GM23338 (cell line): ENCODE measurements around the gene GASK1B. TPM values are rescaled to one million over a fixed set of nuclear protein-coding genes. Genes with fewer than 3 reads are reported as not detected.

Experiments
- ATAC-seq: fragments of 200-7000 bp; cut with Tn5 transposase; 3 replicates; pipeline ENCODE4 v1.9.1; 2020
- DNase-seq: peaks from one replicate; pipeline ENCODE4 v3.0.0-alpha.2; 2015; ENCODE audit warnings: low spot score
- H2AFZ ChIP-seq: fragments of 200-600 bp; sonication (generic); 2 replicates; pipeline ENCODE4 v1.8.0; 2016; ENCODE audit warnings: antibody characterized with exemption, mild to moderate bottlenecking, moderate library complexity
- H3F3A ChIP-seq: fragments of 200-600 bp; sonication (generic); replicated peaks from 2 replicates; pipeline ENCODE4 v1.8.0; 2017; ENCODE audit warnings: antibody characterized with exemption, mixed run types, low read depth
- H3K27ac ChIP-seq: fragments of 200-600 bp; sonication (generic); 2 replicates; pipeline ENCODE4 v1.6.1; 2016; ENCODE audit warnings: low read depth
- H3K27me3 ChIP-seq: fragments of 200-600 bp; sonication (generic); 2 replicates; pipeline ENCODE4 v1.8.0; 2016; ENCODE audit warnings: mild to moderate bottlenecking, mixed run types, moderate library complexity; ENCODE audit not compliant: insufficient read depth
- H3K36me3 ChIP-seq: fragments of 200-600 bp; sonication (generic); 2 replicates; pipeline ENCODE4 v1.8.0; 2016; ENCODE audit warnings: mild to moderate bottlenecking; ENCODE audit not compliant: insufficient read depth
- H3K4me1 ChIP-seq: fragments of 200-600 bp; sonication (generic); 2 replicates; pipeline ENCODE4 v1.8.0; 2016; ENCODE audit warnings: mild to moderate bottlenecking, moderate library complexity; ENCODE audit not compliant: insufficient read depth
- H3K4me2 ChIP-seq: fragments of 200-600 bp; sonication (generic); 2 replicates; pipeline ENCODE4 v1.7.1; 2017; ENCODE audit warnings: mixed run types
- H3K4me3 ChIP-seq: fragments of 200-600 bp; sonication (generic); 2 replicates; pipeline ENCODE4 v1.6.1; 2016; ENCODE audit warnings: mixed run types
- H3K79me2 ChIP-seq: fragments of 200-600 bp; sonication (generic); replicated peaks from 2 replicates; pipeline ENCODE4 v1.8.0; 2017; ENCODE audit warnings: mild to moderate bottlenecking; ENCODE audit not compliant: insufficient read depth
- H3K9me2 ChIP-seq: fragments of 200-600 bp; sonication (generic); 2 replicates; pipeline ENCODE4 v1.8.0; 2017; ENCODE audit not compliant: insufficient read depth
- H4K20me1 ChIP-seq: fragments of 200-600 bp; sonication (generic); replicated peaks from 2 replicates; pipeline ENCODE4 v1.8.0; 2017; ENCODE audit warnings: mild to moderate bottlenecking; ENCODE audit not compliant: insufficient read depth
- H3K27ac Mint-ChIP-seq: 2 replicates; pipeline ENCODE4 v1.8.0; 2020; ENCODE audit warnings: inconsistent platforms, mild to moderate bottlenecking, moderate library complexity, mixed read lengths
- H3K27me3 Mint-ChIP-seq: 3 replicates; pipeline ENCODE4 v1.8.0; 2022; ENCODE audit warnings: low read depth, mild to moderate bottlenecking, moderate library complexity, mixed read lengths, inconsistent platforms; ENCODE audit not compliant: insufficient read depth, poor library complexity
- H3K36me3 Mint-ChIP-seq: 3 replicates; pipeline ENCODE4 v1.8.0; 2021; ENCODE audit warnings: low read depth, mild to moderate bottlenecking, inconsistent platforms, moderate library complexity, mixed read lengths
- H3K4me1 Mint-ChIP-seq: 3 replicates; pipeline ENCODE4 v1.8.0; 2020; ENCODE audit warnings: mild to moderate bottlenecking, inconsistent platforms, mixed read lengths
- H3K4me3 Mint-ChIP-seq: 3 replicates; pipeline ENCODE4 v1.8.0; 2021; ENCODE audit warnings: moderate library complexity, mild to moderate bottlenecking, inconsistent platforms, mixed read lengths
- H3K9me3 Mint-ChIP-seq: 3 replicates; pipeline ENCODE4 v1.8.0; 2020; ENCODE audit warnings: moderate library complexity, mild to moderate bottlenecking, inconsistent platforms, mixed read lengths
- CREB1 ChIP-seq: fragments of 250-450 bp; sonication (Bioruptor Pico); IDR thresholded peaks from 2 replicates; pipeline ENCODE4 v1.5.0; 2020; ENCODE audit warnings: low read depth, mild to moderate bottlenecking, moderate library complexity
- EZH2 ChIP-seq: fragments of 200-600 bp; sonication (generic); IDR thresholded peaks from one replicate; pipeline ENCODE4 v1.8.0; 2017; ENCODE audit warnings: antibody characterized with exemption, mild to moderate bottlenecking, low read depth; ENCODE audit not compliant: unreplicated experiment
- EZH2phosphoT487 ChIP-seq: fragments of 200-600 bp; sonication (generic); IDR thresholded peaks from one replicate; pipeline ENCODE4 v1.8.1; 2018; ENCODE audit warnings: antibody characterized with exemption; ENCODE audit not compliant: unreplicated experiment
- JUNB ChIP-seq: IDR thresholded peaks from one replicate; pipeline ENCODE4 v1.6.1; 2016; ENCODE audit warnings: antibody characterized with exemption; ENCODE audit not compliant: unreplicated experiment
- NANOG ChIP-seq: IDR thresholded peaks from 2 replicates; pipeline ENCODE4 v1.6.1; 2016; ENCODE audit warnings: antibody characterized with exemption, borderline replicate concordance
- STAT1 ChIP-seq: IDR thresholded peaks from one replicate; pipeline ENCODE4 v1.6.1; 2016; ENCODE audit warnings: antibody characterized with exemption; ENCODE audit not compliant: unreplicated experiment
- ZNF114 ChIP-seq: fragments of 250-450 bp; sonication (Bioruptor Pico); IDR thresholded peaks from 2 replicates; pipeline ENCODE4 v1.5.0; 2020; ENCODE audit warnings: mild to moderate bottlenecking, moderate library complexity
- ZNF331 ChIP-seq: fragments of 250-450 bp; sonication (Bioruptor Pico); IDR thresholded peaks from 2 replicates; pipeline ENCODE4 v1.5.0; 2020; ENCODE audit warnings: low read depth, mild to moderate bottlenecking, moderate library complexity
- polyA plus RNA-seq: library from polyadenylated mRNA; unstranded; fragments of >200 nt; fragmentation: Nextera tagmentation; extraction: Ambion mirVana; gene quantifications from 2 replicates; pipeline ENCODE4 v1.2.1, GENCODE V29; 2016
- total RNA-seq: library from RNA; depleted of rRNA; stranded (reverse); fragments of >200 nt; shearing (Covaris generic); gene quantifications from 2 replicates; pipeline ENCODE4 v1.2.3, GENCODE V29; 2014
- TF ChIP-seq, protein P1 (sequence below): IDR thresholded peaks from 2 replicates; pipeline ENCODE4 v1.6.1; 2016; ENCODE audit warnings: antibody characterized with exemption
- TF ChIP-seq, protein P2 (sequence below), 2 experiments: fragments of 200-600 bp in 1 of 2; sonication (generic) in 1 of 2; conservative IDR thresholded peaks; 2 replicates each; pipeline versions ENCODE4 v1.5.1 to v1.6.1; 2016 to 2017; ENCODE audit warnings: antibody characterized with exemption in 2 of 2, low read depth in 2 of 2, mild to moderate bottlenecking in 2 of 2, moderate library complexity in 1 of 2
- TF ChIP-seq, protein P3 (sequence below): IDR thresholded peaks from one replicate; pipeline ENCODE4 v1.6.1; 2018; ENCODE audit warnings: antibody characterized with exemption; ENCODE audit not compliant: unreplicated experiment

Gene GASK1B
- total and polyA plus RNA-seq, 2 experiments from 2014 or later = not detected

DNA sequence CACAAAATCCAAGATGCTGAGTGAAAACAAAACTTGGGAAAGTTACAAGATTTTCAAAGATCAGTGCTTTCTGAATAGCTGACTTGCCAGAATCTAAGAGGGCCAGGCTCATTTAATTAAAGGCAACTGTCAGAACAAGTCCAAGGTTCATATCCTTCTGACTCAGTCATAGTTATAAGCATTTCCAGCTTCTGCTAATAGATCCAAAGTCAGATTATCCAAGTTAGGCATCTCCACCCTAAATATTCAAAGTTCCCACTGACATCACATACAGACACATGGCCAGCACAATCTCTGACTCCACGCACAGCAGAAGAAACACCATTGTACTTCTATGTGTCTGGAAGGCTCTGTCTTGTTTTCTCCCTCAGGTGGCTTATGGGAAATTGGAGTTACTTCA is 41.8 kb downstream of the GASK1B start:
- Mint-ChIP-seq H3K9me3 (no peaks in the 10 kb centered on the region), H3K27ac (no peak overlapping the region), H3K4me3 (no peak overlapping the region), H3K4me1 (no peaks in the 10 kb centered on the region; the same call in 2 of the 3 replicates), H3K27me3 (no peaks in the 10 kb centered on the region), H3K36me3 (no peaks in the 10 kb centered on the region)
- Histone ChIP-seq H3K9me2 (no peaks in the 10 kb centered on the region), H4K20me1 (no peaks in the 10 kb centered on the region), H3K4me3 (no peak overlapping the region), H3K27me3 (no peaks in the 10 kb centered on the region), H3K4me1 (no peaks in the 10 kb centered on the region; the same call in 1 of the 2 replicates), H3K4me2 (no peak overlapping the region), H3K27ac (no peak overlapping the region), H2AFZ (peak overlapping the region; percentile 18; the same call in 1 of the 2 replicates), H3K79me2 (no peaks in the 10 kb centered on the region), H3K36me3 (no peaks in the 10 kb centered on the region), H3F3A (no peaks in the 10 kb centered on the region)
- no peak for ATAC-seq
- DNase-seq = no peak
- TF ChIP-seq, protein P1, sequence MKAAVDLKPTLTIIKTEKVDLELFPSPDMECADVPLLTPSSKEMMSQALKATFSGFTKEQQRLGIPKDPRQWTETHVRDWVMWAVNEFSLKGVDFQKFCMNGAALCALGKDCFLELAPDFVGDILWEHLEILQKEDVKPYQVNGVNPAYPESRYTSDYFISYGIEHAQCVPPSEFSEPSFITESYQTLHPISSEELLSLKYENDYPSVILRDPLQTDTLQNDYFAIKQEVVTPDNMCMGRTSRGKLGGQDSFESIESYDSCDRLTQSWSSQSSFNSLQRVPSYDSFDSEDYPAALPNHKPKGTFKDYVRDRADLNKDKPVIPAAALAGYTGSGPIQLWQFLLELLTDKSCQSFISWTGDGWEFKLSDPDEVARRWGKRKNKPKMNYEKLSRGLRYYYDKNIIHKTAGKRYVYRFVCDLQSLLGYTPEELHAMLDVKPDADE = no peak
- TF ChIP-seq EZH2 (no peak), EZH2phosphoT487 (no peak), ZNF114 (CRISPR knock-in tag) (no peak), JUNB (no peak), ZNF331 (CRISPR knock-in tag) (no peak), NANOG (no peak), STAT1 (no peak), CREB1 (CRISPR knock-in tag) (no peak)
- TF ChIP-seq, protein P2, sequence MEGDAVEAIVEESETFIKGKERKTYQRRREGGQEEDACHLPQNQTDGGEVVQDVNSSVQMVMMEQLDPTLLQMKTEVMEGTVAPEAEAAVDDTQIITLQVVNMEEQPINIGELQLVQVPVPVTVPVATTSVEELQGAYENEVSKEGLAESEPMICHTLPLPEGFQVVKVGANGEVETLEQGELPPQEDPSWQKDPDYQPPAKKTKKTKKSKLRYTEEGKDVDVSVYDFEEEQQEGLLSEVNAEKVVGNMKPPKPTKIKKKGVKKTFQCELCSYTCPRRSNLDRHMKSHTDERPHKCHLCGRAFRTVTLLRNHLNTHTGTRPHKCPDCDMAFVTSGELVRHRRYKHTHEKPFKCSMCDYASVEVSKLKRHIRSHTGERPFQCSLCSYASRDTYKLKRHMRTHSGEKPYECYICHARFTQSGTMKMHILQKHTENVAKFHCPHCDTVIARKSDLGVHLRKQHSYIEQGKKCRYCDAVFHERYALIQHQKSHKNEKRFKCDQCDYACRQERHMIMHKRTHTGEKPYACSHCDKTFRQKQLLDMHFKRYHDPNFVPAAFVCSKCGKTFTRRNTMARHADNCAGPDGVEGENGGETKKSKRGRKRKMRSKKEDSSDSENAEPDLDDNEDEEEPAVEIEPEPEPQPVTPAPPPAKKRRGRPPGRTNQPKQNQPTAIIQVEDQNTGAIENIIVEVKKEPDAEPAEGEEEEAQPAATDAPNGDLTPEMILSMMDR (conservative IDR thresholded peaks at IDR 0.05; ENCODE audit: low read depth in 2 of 2) = no peak
- TF ChIP-seq, protein P3, sequence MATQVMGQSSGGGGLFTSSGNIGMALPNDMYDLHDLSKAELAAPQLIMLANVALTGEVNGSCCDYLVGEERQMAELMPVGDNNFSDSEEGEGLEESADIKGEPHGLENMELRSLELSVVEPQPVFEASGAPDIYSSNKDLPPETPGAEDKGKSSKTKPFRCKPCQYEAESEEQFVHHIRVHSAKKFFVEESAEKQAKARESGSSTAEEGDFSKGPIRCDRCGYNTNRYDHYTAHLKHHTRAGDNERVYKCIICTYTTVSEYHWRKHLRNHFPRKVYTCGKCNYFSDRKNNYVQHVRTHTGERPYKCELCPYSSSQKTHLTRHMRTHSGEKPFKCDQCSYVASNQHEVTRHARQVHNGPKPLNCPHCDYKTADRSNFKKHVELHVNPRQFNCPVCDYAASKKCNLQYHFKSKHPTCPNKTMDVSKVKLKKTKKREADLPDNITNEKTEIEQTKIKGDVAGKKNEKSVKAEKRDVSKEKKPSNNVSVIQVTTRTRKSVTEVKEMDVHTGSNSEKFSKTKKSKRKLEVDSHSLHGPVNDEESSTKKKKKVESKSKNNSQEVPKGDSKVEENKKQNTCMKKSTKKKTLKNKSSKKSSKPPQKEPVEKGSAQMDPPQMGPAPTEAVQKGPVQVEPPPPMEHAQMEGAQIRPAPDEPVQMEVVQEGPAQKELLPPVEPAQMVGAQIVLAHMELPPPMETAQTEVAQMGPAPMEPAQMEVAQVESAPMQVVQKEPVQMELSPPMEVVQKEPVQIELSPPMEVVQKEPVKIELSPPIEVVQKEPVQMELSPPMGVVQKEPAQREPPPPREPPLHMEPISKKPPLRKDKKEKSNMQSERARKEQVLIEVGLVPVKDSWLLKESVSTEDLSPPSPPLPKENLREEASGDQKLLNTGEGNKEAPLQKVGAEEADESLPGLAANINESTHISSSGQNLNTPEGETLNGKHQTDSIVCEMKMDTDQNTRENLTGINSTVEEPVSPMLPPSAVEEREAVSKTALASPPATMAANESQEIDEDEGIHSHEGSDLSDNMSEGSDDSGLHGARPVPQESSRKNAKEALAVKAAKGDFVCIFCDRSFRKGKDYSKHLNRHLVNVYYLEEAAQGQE = no peak
